ENCODE measurements around the gene CCDC9. TPM values are rescaled to one million over a fixed set of nuclear protein-coding genes. Genes with fewer than 3 reads are reported as not detected.

CCDC9 gene
- 20.8 to 26.5 TPM (median 25.4 TPM) in 5 replicates for total RNA-seq (2022; extraction: Qiagen RNA extraction)

DNA sequence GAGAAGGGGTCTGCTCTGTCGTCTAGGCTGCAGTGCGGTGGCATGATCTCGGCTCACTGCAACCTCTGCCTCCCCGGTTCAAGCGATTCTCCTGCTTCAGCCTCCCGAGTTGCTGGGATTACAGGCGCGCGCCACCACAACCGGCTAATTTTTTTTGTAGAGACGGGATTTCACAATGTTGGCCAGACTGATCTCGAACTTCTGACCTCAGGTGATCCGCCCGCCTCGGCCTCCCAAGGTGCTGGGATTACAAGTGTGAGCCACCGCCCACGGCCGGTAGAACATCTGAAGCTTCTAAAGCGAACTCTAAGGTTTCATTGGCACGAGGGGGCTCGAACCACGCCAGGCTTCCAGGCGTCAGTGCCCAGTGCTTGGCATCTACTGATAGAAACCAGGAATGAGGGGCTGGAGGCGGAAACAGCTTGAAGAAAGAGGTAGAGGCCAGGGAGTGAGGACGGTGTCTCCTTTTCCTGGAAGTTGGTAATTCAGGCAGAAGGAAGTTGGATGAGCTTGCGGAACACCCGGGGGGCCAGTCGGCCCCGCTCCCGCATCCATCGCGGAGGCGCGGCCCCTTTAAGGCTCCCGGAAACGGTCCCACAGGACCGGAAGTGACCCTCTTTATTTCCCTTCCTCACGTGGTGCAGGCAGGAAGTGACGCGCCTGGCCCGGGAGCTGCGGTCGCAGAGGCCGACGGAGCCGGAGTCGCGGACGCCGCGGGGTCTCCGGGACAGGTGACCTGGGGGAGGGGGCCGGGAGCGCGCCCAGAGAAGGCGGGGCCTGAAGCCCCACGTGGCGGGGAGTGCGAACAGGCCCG, at the start of gene CCDC9:
CCDC9 (plus strand) TSS at position 647 of the 814 bp plus-strand sequence. CDS start 1,876 bp downstream, outside the sequence.

GRCh38 chr19:47230921-47231214, 25.5 kb upstream of the CCDC9 start, which contains the start of gene BBC3:
TSS of gene BBC3 (minus strand) at chr19:47231199. CDS start at chr19:47228431, 2,768 bp downstream.

GRCh38 chr19:47274071-47274890, 18.0 kb downstream of the CCDC9 start, which contains the start of gene INAFM1:
TSS of gene INAFM1 (plus strand) at chr19:47274885. CDS start at chr19:47274920, 35 bp downstream.

DNA sequence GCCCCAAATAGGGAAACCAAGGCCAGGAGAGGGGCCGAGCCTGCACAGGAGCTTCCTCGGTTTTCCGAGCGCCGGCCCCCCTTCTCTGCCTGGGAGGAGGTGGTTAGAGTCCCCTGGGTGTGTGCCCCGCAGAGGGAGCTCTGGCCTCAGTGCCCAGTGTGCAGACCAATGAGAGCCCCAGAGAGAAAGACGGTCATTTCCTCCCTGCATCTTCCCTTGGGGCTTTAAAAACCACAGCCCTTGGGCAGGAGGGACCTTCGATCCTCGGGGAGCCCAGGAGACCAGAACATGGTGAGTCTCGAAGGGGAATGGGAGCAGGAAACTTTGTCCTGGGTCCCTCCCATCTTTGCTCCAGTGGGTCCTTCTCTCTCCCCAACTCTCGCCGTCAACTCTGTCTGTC, 53.3 kb downstream of the CCDC9 start, which contains the start of gene C5AR1:
C5AR1 (plus strand) TSS at position 254 of the 400 bp plus-strand sequence; CDS start at position 289, 35 bp downstream.

Other genes with a start within 250 kb of the CCDC9 start
- gene NPAS1, start 236.7 kb upstream of the CCDC9 start, total RNA-seq (2022; extraction: Qiagen RNA extraction) = 4.8 to 7.5 TPM (median 5.8 TPM) in 5 replicates
- gene TMEM160, start 207.9 kb upstream of the CCDC9 start, total RNA-seq (2022; extraction: Qiagen RNA extraction) = 28.9 to 65.7 TPM (median 55.6 TPM) in 5 replicates
- gene ZC3H4, start 142.7 kb upstream of the CCDC9 start, total RNA-seq (2022; extraction: Qiagen RNA extraction) = 20.2 to 30.3 TPM (median 28.2 TPM) in 5 replicates
- gene SAE1, start 125.7 kb upstream of the CCDC9 start, total RNA-seq (2022; extraction: Qiagen RNA extraction) = 208 to 229 TPM (median 216 TPM) in 5 replicates
- gene BBC3, start 25.3 kb upstream of the CCDC9 start, total RNA-seq (2022; extraction: Qiagen RNA extraction) = 15.1 to 23.4 TPM (median 21.6 TPM) in 5 replicates
- gene INAFM1, start 18.4 kb downstream of the CCDC9 start, total RNA-seq (2022; extraction: Qiagen RNA extraction) = 4.7 to 9.6 TPM (median 8.9 TPM) in 5 replicates
- gene C5AR1, start 53.3 kb downstream of the CCDC9 start, total RNA-seq (2022; extraction: Qiagen RNA extraction) = 1.2 to 3.3 TPM (median 2.4 TPM) in 5 replicates
- 7.0 to 13.8 TPM (median 11.3 TPM) in 5 replicates for gene C5AR2, start 75.7 kb downstream of the CCDC9 start, total RNA-seq (2022; extraction: Qiagen RNA extraction)
- gene DHX34, start 92.8 kb downstream of the CCDC9 start, total RNA-seq (2022; extraction: Qiagen RNA extraction) = 22.0 to 39.5 TPM (median 37.5 TPM) in 5 replicates
- gene MEIS3, start 163.0 kb downstream of the CCDC9 start, total RNA-seq (2022; extraction: Qiagen RNA extraction) = 32.1 to 48.0 TPM (median 41.6 TPM) in 5 replicates
- 0.24 to 0.58 TPM (median 0.37 TPM) in 5 replicates for gene SLC8A2, start 215.4 kb downstream of the CCDC9 start, total RNA-seq (2022; extraction: Qiagen RNA extraction)
- gene KPTN, start 227.7 kb downstream of the CCDC9 start, total RNA-seq (2022; extraction: Qiagen RNA extraction) = 15.3 to 24.0 TPM (median 19.6 TPM) in 5 replicates

Data from A549 treated with dexamethasone at 1 μM for 4 hours (cell line).